Subcutaneous adipose tissue (tissue), 4 donors: ENCODE data around the gene OR5H14. TPM values are rescaled to one million over a fixed set of nuclear protein-coding genes. Genes with fewer than 3 reads are reported as not detected.

Experiments
- total RNA-seq, 4 donors: library from RNA; depleted of rRNA; stranded (reverse); fragments of >200 nt; gene quantifications; one replicate each; pipeline ENCODE4 v1.1.0, GENCODE V29; 2016
- TF ChIP-seq, protein P1 (sequence below): fragments of 450-650 bp; IDR thresholded peaks from one replicate; pipeline ENCODE4 v1.5.1; 2016; ENCODE audit warnings: low read depth, mild to moderate bottlenecking, control low read depth, antibody characterized with exemption, moderate library complexity

OR5H14 gene
- total RNA-seq, 4 donors from 2014 or later, result not detected

GRCh38 chr3:98130421-98130820 lies 16.9 kb upstream of the OR5H14 start, which contains the start of gene OR5H1:
OR5H1 (plus strand) TSS chr3:98130721; CDS start chr3:98132698, 1,977 bp downstream.
- TF ChIP-seq, protein P1, sequence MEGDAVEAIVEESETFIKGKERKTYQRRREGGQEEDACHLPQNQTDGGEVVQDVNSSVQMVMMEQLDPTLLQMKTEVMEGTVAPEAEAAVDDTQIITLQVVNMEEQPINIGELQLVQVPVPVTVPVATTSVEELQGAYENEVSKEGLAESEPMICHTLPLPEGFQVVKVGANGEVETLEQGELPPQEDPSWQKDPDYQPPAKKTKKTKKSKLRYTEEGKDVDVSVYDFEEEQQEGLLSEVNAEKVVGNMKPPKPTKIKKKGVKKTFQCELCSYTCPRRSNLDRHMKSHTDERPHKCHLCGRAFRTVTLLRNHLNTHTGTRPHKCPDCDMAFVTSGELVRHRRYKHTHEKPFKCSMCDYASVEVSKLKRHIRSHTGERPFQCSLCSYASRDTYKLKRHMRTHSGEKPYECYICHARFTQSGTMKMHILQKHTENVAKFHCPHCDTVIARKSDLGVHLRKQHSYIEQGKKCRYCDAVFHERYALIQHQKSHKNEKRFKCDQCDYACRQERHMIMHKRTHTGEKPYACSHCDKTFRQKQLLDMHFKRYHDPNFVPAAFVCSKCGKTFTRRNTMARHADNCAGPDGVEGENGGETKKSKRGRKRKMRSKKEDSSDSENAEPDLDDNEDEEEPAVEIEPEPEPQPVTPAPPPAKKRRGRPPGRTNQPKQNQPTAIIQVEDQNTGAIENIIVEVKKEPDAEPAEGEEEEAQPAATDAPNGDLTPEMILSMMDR, result no peak

DNA sequence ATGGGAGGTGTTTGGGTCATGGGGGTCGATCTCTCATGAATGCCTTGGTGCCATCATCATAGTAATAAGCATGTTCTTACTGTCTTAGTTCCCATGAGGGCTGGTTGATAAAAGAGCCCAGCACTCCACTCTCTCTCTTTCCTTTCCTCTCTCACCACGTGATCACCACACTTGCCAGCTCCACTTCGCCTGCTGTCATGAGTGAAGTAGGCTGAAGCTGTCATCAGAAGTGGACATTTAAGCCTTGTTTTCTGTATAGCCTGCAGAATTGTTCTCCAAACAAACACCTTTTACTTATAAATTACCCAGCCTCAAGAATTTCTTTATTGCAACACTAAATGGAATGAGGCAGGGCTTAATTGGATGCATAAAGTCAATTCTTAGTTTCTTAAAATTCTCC lies 10.6 kb upstream of the OR5H14 start:
- TF ChIP-seq, protein P1, result no peak

GRCh38 chr3:98140531-98140930 lies 6.7 kb upstream of the OR5H14 start:
- TF ChIP-seq, protein P1, result no peak

GRCh38 chr3:98148751-98149150 lies 1.5 kb downstream of the OR5H14 start:
- TF ChIP-seq, protein P1, result no peak

DNA sequence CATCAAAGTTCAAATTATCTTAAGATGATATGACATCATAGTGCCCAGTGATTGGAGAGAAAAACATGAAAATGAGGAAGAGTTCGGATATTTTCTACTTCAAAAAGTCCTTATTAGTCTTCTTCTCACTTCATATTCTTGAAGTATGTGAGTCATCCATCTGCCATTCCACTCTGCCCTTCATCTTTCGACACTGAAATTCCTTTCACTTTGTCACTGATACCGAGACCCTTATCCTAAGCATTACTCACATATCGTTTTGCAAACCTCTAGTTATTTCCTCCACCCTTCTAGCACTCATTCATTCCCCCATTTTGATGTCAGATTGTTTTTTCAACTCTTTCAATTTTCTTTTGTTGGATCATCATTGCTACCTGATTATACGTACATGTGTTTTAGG lies 4.0 kb downstream of the OR5H14 start:
- TF ChIP-seq, protein P1, result no peak

- TF ChIP-seq, protein P1, result no peak
These were observed 19.1 kb downstream of the OR5H14 start, which contains the start of gene OR5H15 for GRCh38 chr3:98166396-98166795. OR5H15 (plus strand) TSS chr3:98166696; CDS start chr3:98168700, 2,004 bp downstream.

GRCh38 chr3:98171071-98171470 lies 23.8 kb downstream of the OR5H14 start:
- TF ChIP-seq, protein P1, result no peak
